ENCODE results near the gene DOCK4.

DNA sequence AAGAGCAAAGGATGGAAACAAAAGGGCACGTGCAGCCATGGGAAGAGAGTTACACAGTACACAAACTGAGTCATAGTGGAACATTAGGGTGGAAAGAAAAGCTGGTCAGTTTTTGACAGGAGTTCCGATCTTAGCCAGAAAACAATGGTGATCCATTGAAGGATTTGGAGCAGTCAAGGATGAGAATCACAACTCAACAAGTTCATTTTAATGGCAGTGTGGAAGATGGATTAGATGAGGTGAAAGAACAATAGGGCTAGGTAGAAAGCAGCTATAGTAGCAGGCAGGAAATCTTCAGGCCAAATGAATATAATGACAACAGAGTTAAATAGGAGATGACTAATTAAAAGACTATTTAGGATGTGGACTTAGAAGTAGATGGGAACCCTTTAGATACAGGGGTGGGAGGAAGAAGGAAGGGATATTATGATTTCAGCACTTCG is 136.3 kb downstream of the DOCK4 start:
- TF ChIP-seq, protein P1, sequence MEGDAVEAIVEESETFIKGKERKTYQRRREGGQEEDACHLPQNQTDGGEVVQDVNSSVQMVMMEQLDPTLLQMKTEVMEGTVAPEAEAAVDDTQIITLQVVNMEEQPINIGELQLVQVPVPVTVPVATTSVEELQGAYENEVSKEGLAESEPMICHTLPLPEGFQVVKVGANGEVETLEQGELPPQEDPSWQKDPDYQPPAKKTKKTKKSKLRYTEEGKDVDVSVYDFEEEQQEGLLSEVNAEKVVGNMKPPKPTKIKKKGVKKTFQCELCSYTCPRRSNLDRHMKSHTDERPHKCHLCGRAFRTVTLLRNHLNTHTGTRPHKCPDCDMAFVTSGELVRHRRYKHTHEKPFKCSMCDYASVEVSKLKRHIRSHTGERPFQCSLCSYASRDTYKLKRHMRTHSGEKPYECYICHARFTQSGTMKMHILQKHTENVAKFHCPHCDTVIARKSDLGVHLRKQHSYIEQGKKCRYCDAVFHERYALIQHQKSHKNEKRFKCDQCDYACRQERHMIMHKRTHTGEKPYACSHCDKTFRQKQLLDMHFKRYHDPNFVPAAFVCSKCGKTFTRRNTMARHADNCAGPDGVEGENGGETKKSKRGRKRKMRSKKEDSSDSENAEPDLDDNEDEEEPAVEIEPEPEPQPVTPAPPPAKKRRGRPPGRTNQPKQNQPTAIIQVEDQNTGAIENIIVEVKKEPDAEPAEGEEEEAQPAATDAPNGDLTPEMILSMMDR (IDR thresholded peaks at IDR 0.05), result no peak
- no peak for TF ChIP-seq POLR2A (IDR thresholded peaks at IDR 0.05)

All from testis (tissue), 2 donors.